ENCODE measurements around the gene GHRH. TPM values are rescaled to one million over a fixed set of nuclear protein-coding genes. Genes with fewer than 3 reads are reported as not detected.

The GHRH gene
- total and polyA plus RNA-seq, 2 of the 4 experiments (the other 2 are of a cell fraction): not detected

GRCh38 chr20:37290158-37290810, 28.7 kb upstream of the GHRH start (continued):
- TF ChIP-seq CTCF (conservative IDR thresholded peaks at IDR 0.05; ENCODE audit: low read depth, low read length): no peak

- Histone ChIP-seq H3K36me3 (ENCODE audit: control insufficient read depth, insufficient read depth, low read length) (no peaks in the 10 kb centered on the region), H2AK5ac (ENCODE audit: low read depth, low read length) (no peak overlapping the region), H2AFZ (replicated peaks; ENCODE audit: low read length, poor library complexity) (no peak overlapping the region), H3K4ac (ENCODE audit: low read depth, low read length) (no peak overlapping the region), H2BK15ac (ENCODE audit: low read depth, low read length) (no peak overlapping the region), H3K9ac (ENCODE audit: low read depth, low read length) (no peak overlapping the region), H3K4me2 (ENCODE audit: low read depth, low read length) (no peak overlapping the region), H3K9me1 (ENCODE audit: insufficient read depth, low read length) (no peaks in the 10 kb centered on the region), H3K4me1 (ENCODE audit: control insufficient read depth, insufficient read depth, low read length) (no peaks in the 10 kb centered on the region), H4K5ac (ENCODE audit: low read depth, low read length) (no peak overlapping the region; the same call in 1 of the 2 replicates), H3K14ac (replicated peaks; ENCODE audit: low read depth, low read length) (no peak overlapping the region), H3K4me3 (ENCODE audit: insufficient read depth, low read depth, low read length) (no peak overlapping the region), H4K91ac (ENCODE audit: insufficient read depth, low read depth, low read length) (no peak overlapping the region), H2BK5ac (ENCODE audit: low read depth, low read length, poor library complexity, severe bottlenecking) (no peak overlapping the region), H4K8ac (ENCODE audit: low read depth in 2 of 2, low read length in 2 of 2) (peak overlapping the region in 1 of 2 experiments; percentile 88; a peak in 1 of 4 replicates), H3K27me3 (ENCODE audit: control insufficient read depth, insufficient read depth, low read length) (no peaks in the 10 kb centered on the region; the same call in 1 of the 2 replicates), H3K18ac (ENCODE audit: low read depth, low read length) (no peak overlapping the region), H3K27ac (ENCODE audit: insufficient read depth, low read length) (no peak overlapping the region), H2BK20ac (ENCODE audit: low read depth, low read length) (no peak overlapping the region), H3K79me1 (ENCODE audit: low read depth in 1 of 2, low read length in 2 of 2) (peaks cover 5 to 36% of the 10 kb centered on the region in 2 experiments; a peak in 2 of 4 replicates), H3K56ac (ENCODE audit: extremely low read depth, insufficient read depth, low read length) (no peak overlapping the region), H2BK120ac (ENCODE audit: low read depth, low read length) (no peak overlapping the region), H2AK9ac (replicated peaks; ENCODE audit: low read depth, low read length, poor library complexity) (no peak overlapping the region), H3K23ac (ENCODE audit: low read depth, low read length) (no peak overlapping the region), H3K9me3 (ENCODE audit: control insufficient read depth, insufficient read depth, low read length) (no peaks in the 10 kb centered on the region), H4K20me1 (ENCODE audit: insufficient read depth, low read length) (no peaks in the 10 kb centered on the region)
- ATAC-seq (ENCODE audit: low read depth) (no peak), DNase-seq (no peak)
- dilution Hi-C loops (cut with HindIII; ENCODE audit: low sequenced_read_pairs, unreplicated experiment): no loop called here
- no peak for TF ChIP-seq RFX5 (IDR thresholded peaks at IDR 0.05; ENCODE audit: low read depth, low read length)
- TF ChIP-seq CHD1 (IDR thresholded peaks at IDR 0.05; ENCODE audit: low read depth, low read length): no peak
- TF ChIP-seq CEBPB (IDR thresholded peaks at IDR 0.05; ENCODE audit: low read depth, low read length): no peak
- no peak for TF ChIP-seq SMC3 (IDR thresholded peaks at IDR 0.05; ENCODE audit: low read depth, low read length)
- TF ChIP-seq POLR2A (IDR thresholded peaks at IDR 0.05; ENCODE audit: low read depth, low read length): no peak
- BruUV-seq (replicated peaks): no TSS peak
- ChIA-PET CTCF (no interaction called here), POLR2A (ENCODE audit: unreplicated experiment) (no interaction called here)
- intact Hi-C loops (cut with micrococcal nuclease): no loop called here
- in situ Hi-C loops (cut with MboI; ENCODE audit: low sequenced_read_pairs): no loop called here
- WGBS, 2 experiments (ENCODE audit: extremely low coverage in 2 of 2, insufficient read length in 1 of 2): no CpG with 5 or more reads among the region's 4 CpGs
These were observed 26.5 kb upstream of the GHRH start for GRCh38 chr20:37288091-37288490.

Measured in IMR-90 (cell line).